K562 (cell line): ENCODE data around the gene TCF19.
"Not testable (repeated sequence)": the region's sequence is repeated elsewhere in the genome, so short reads cannot be mapped to it uniquely, and the experiment has no call there.

Source experiments
- CTCF ChIP-seq, 3 experiments: IDR thresholded peaks in 2 of 3; conservative IDR thresholded peaks in 1 of 3; 2 replicates each; pipeline ENCODE4 v1.5.1; 2011 to 2012; ENCODE audit warnings: low read length in 3 of 3, mild to moderate bottlenecking in 3 of 3, control low read depth in 2 of 3, improper control_type of control experiment in 1 of 3, inconsistent platforms in 1 of 3, low read depth in 1 of 3, mixed read lengths in 1 of 3, moderate library complexity in 1 of 3; ENCODE audit not compliant: insufficient read depth in 2 of 3
- HIVEP1 ChIP-seq: fragments of 250-450 bp; sonication (Bioruptor Pico); IDR thresholded peaks from 2 replicates; pipeline ENCODE4 v1.4.0; 2020; ENCODE audit warnings: mild to moderate bottlenecking

- peak; percentile 84 to 95 (median 90) for TF ChIP-seq CTCF (IDR thresholded peaks at IDR 0.05 in 2 of 3, conservative IDR thresholded peaks at IDR 0.05 in 1 of 3; ENCODE audit: insufficient read depth in 2 of 3, low read depth in 1 of 3, low read length in 3 of 3)
- TF ChIP-seq HIVEP1 (CRISPR knock-in tag), result not testable (repeated sequence)
Measured at GRCh38 chr6:31192431-31193105, 34.2 kb downstream of the TCF19 start.
